DMS53 treated with DMSO at 0.1 percent for 48 hours (cell line): ENCODE measurements around the gene ESD.
"Not testable (repeated sequence)": the region's sequence is repeated elsewhere in the genome, so short reads cannot be mapped to it uniquely, and the experiment has no call there.

ENCODE experiments used
- DNase-seq: peaks from one replicate; lab custom pipeline; 2025; ENCODE audit not compliant: unreplicated experiment; lab: John Stamatoyannopoulos, UW

Gene ESD

GRCh38 chr13:46796515-46797474 is at the start of gene ESD:
Gene ESD, minus strand, starts transcription at chr13:46797161. Its CDS starts 5,748 bp downstream, at chr13:46791413.
- DNase-seq: peak; percentile 80

GRCh38 chr13:46846726-46847125 is 49.8 kb upstream of the ESD start:
- DNase-seq: peak; percentile 43

- no peak for DNase-seq
Measured at GRCh38 chr13:46845146-46845545, 48.2 kb upstream of the ESD start.

- no peak for DNase-seq
Measured at GRCh38 chr13:46844431-46844830, 47.5 kb upstream of the ESD start.

- no peak for DNase-seq
Measured at GRCh38 chr13:46839399-46839798, 42.4 kb upstream of the ESD start.

GRCh38 chr13:46834657-46835056 is 37.7 kb upstream of the ESD start:
- no peak for DNase-seq

- DNase-seq: peak; percentile 4
Measured at GRCh38 chr13:46831588-46832194, 34.7 kb upstream of the ESD start.

- DNase-seq: no peak
Measured at GRCh38 chr13:46830405-46831005, 33.5 kb upstream of the ESD start.

- DNase-seq: no peak
Measured at GRCh38 chr13:46822551-46822950, 25.6 kb upstream of the ESD start.

- no peak for DNase-seq
Measured at GRCh38 chr13:46817838-46818476, 21.0 kb upstream of the ESD start.

GRCh38 chr13:46817095-46817494 is 20.1 kb upstream of the ESD start:
- DNase-seq: no peak

GRCh38 chr13:46816371-46816770 is 19.4 kb upstream of the ESD start:
- DNase-seq: no peak

GRCh38 chr13:46812301-46812797 is 15.4 kb upstream of the ESD start:
- DNase-seq: no peak

- DNase-seq: no peak
Measured at GRCh38 chr13:46810440-46810839, 13.5 kb upstream of the ESD start.

GRCh38 chr13:46804921-46805320 is 8.0 kb upstream of the ESD start:
- DNase-seq: not testable (repeated sequence)

GRCh38 chr13:46804391-46804815 is 7.4 kb upstream of the ESD start:
- DNase-seq: no peak

- no peak for DNase-seq
Measured at GRCh38 chr13:46803586-46803985, 6.6 kb upstream of the ESD start.

GRCh38 chr13:46801858-46802257 is 4.9 kb upstream of the ESD start:
- no peak for DNase-seq

- DNase-seq: no peak
Measured at GRCh38 chr13:46799139-46799538, 2.2 kb upstream of the ESD start.

- DNase-seq: no peak
Measured at GRCh38 chr13:46797501-46798237, 708 bp upstream of the ESD start.

GRCh38 chr13:46796129-46796514 is 839 bp downstream of the ESD start:
- DNase-seq: no peak
